Stimulated activated naive CD8-positive, alpha-beta T cell treated with anti-CD3 and anti-CD28 coated beads, Interleukin-15, Interleukin-2, amounts not matched to agents 100 U/mL and 50 U/mL, for 24 hours (primary cell): ENCODE data around the gene PRRC2B.
"Not testable (repeated sequence)": the region's sequence is repeated elsewhere in the genome, so short reads cannot be mapped to it uniquely, and the experiment has no call there.

Experiments used
- ATAC-seq: fragments of 150-1000 bp; cut with Tn5 transposase; one replicate; pipeline ENCODE4 v1.10.0; 2021
- DNase-seq: peaks from one replicate; pipeline ENCODE4 v3.0.0; 2021

Gene PRRC2B

GRCh38 chr9:131472085-131472484 lies 78.2 kb downstream of the PRRC2B start:
- DNase-seq, ATAC-seq: not testable (repeated sequence)

DNA sequence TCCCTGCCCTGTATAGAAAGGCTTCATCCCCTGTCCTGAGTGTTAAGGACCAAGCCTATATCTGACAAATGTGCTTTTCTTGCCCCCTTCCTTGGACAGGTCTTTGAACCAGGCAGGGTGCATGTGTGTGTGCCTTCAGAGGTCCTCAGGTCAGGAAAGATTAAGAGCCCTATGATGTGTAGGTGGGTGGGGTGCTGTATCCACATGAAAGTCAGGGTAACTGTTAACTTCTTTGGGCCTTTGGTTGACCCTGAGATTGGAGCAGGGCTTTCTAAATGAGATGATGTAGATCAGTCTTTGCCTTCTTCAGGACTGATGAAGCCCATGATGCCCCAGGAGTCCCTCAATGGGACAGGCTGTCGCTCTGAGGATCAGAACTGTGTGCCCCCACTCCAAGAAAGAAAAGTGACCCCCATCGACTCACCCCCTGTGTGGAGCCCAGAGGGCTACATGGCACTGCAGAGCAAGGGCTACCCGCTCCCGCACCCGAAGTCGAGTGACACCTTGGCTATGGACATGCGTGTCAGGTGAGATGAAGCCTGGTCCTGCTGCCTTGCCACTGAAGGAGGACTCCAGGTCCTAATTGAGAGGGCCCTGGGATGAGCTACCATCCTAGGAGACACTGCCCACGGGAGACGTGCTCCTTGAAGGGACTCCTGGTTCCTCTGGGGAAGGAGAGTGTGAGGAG lies 79.5 kb downstream of the PRRC2B start:
- ATAC-seq = no peak
- no peak for DNase-seq

GRCh38 chr9:131473891-131474290 lies 80.0 kb downstream of the PRRC2B start:
- ATAC-seq (no peak), DNase-seq (no peak)

- DNase-seq (no peak), ATAC-seq (no peak)
Observed at GRCh38 chr9:131474711-131475110, 80.8 kb downstream of the PRRC2B start.

- DNase-seq (no peak), ATAC-seq (no peak)
Observed at GRCh38 chr9:131475111-131475955, 81.4 kb downstream of the PRRC2B start.

DNA sequence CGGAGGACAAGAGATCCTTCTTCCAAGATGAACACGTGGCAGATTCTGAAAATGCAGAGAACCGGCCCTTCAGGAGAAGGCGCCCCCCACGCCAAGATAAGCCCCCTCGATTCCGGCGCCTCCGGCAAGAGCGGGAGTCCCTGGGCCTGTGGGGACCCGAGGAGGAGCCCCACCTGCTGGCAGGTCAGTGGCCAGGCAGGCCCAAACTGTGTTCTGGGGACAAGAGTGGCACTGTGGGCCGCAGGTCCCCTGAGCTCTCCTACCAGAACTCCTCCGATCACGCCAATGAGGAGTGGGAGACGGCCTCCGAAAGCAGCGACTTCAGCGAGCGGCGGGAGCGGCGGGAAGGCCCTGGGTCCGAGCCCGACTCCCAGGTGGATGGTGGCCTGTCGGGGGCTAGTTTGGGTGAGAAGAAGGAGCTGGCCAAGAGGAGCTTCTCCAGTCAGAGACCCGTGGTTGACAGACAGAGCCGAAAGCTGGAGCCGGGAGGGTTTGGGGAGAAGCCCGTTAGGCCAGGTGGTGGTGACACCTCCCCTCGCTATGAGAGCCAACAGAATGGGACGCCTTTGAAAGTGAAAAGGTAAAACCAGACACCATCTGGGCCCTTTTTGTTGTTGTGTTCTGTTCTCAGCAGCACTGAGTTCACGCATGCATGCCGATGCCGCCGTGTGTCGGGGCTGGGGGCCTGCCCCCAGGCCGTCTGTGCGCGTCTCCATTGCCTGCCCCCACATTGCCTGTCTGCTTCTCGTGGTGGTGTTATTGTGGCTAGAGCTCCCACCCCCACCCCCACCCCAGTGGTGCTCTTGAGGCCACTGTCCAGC lies 82.3 kb downstream of the PRRC2B start:
- DNase-seq (no peak), ATAC-seq (no peak)

DNA sequence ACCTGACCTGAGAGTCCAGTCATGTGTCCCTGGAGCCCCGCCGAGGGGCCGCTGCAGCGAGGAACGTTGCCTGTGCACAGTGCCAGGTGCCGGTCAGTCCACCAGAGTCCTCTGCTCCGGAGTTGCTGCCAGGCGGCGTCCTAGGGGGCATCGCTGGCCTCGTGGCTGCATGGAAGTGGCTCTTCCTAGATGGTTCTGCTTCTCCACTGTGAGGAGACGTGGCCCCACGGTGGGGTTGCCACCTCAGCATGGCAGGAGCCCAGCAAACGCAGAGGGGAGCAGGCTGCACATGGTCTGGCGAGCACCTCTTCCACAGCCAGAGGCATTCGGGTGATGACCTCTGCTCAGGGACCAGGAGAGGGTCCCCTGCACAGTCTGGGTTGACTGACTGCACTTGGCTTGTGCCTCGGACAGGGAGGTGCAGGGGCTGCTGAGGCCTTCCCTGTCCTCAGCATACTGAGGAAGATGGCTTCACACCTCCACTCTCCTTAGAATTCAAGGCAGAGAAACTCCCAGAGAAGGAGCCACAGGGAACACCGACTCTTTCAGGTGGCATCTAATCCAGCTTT lies 83.0 kb downstream of the PRRC2B start:
- no peak for ATAC-seq
- no peak for DNase-seq

- DNase-seq = no peak
- no peak for ATAC-seq
Observed at GRCh38 chr9:131477367-131477766, 83.5 kb downstream of the PRRC2B start.

DNA sequence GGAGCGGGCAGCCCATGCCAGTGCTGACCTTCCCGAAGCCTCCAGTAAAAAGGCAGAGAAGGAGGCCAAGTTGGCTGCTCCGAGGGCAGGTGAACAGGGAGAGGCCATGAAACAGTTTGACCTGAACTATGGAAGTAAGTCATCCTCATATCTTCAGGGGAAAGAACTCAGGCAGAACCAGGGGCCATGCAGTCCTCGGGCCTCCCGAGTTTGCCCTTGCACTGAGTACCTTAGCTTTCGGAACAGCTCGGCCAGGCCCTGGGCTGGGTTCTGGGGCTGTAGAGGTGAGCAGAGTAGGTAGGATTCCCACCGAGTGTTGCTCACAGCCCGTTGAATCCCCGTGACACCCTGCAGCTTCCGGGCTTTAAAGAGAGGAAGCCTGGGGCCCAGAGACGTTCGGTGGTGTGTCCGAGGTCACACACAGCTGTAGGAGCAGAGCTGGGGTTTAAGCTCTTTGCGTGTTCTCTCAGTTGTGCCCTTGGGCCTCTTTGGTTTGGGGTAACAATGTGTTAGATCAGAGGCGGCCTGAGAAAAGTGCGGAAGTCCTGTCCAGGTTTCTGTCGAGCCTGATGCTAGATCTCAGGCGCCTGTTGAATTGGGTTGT lies 84.0 kb downstream of the PRRC2B start:
- ATAC-seq (no peak), DNase-seq (no peak)

DNA sequence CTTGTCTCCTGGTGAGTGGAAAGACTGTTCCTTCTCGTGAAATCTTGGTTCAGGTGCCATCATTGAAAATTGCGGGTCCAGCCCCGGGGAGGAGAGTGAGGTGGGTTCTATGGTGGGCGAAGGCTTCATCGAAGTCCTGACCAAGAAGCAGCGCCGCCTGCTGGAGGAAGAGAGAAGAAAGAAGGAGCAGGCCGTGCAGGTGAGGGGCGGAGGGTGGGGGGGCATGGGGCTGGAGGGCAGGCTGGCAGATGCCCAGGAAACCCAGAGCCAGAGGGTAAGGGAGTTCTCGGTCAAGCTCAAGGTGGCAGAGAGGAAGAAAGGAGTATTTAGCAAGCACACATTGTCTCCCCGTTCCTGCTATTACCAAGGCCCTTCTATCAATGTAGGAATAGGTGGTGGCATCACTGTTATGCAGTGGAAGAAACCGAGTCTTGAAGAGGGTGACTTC lies 84.6 kb downstream of the PRRC2B start:
- DNase-seq (peak; percentile 67), ATAC-seq (peak; percentile 26)

DNA sequence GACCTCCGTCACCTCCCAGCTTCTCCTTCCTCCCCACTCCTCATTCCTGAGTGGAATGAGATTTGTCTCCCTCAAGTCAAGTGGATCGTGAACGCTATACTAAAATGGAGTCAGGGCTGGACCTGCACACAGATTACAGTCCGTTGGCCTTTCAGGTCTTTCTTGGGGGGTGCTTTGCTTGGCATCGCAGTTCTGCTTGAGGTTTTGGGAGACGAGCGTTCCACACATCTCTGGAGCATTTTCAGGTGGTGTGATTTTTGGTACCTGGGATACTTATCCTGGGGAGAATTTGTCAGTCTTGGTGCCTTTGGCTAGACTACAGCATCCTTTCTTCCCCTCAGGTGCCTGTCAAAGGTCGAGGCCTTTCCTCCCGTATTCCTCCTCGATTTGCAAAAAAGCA lies 85.0 kb downstream of the PRRC2B start:
- ATAC-seq (no peak), DNase-seq (no peak)

- no peak for ATAC-seq
- no peak for DNase-seq
Observed at GRCh38 chr9:131480258-131480657, 86.4 kb downstream of the PRRC2B start.

DNA sequence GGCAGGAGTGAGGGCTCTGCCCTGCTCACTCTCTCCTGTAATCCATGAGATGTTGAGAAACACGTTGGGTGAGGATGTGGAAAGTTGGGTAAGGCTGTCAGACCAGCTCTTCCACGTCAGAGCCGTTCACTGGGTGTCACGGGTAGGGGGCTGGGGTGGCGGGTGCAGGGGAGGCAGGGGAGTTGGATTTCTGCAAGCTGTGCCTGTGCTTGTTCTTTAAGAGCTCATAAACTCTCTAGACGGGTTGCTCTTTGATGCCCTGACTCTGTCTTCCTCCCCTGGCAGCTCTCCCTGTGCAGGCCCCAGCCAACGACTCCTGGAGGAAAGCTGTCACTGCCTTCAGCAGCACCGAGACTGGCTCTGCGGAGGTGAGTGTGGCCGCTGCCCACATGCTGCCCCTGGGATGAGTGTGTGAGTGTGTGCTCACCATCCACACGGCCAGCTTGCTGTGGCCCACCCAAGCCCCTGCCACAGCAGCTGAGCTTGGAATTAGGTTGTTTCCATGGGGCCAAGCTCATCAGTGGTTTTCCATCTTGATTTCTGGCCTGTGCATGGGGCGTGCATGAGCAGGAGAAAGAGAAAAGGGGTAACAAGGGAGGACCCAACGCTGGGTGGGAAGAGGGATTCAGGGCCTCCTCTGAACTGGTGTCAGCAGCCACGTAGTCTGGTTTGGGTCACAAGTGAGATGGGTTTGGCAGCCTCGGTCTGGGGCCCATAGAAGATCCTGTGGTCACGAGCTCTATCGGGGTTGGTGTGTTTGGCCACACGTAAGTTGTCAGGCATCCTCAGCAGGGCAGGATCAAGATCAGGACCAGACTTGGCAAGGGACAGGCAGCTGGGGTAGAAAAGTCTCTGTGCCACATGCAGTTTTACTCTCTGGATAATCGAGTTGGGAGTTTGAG lies 87.8 kb downstream of the PRRC2B start:
- ATAC-seq = no peak
- no peak for DNase-seq

- ATAC-seq = no peak
Observed at GRCh38 chr9:131482343-131483006, 88.6 kb downstream of the PRRC2B start.

GRCh38 chr9:131483319-131484050 lies 89.6 kb downstream of the PRRC2B start:
- DNase-seq (no peak), ATAC-seq (no peak)

More at GRCh38 chr9:131482343-131483006, 88.6 kb downstream of the PRRC2B start:
- DNase-seq = no peak

DNA sequence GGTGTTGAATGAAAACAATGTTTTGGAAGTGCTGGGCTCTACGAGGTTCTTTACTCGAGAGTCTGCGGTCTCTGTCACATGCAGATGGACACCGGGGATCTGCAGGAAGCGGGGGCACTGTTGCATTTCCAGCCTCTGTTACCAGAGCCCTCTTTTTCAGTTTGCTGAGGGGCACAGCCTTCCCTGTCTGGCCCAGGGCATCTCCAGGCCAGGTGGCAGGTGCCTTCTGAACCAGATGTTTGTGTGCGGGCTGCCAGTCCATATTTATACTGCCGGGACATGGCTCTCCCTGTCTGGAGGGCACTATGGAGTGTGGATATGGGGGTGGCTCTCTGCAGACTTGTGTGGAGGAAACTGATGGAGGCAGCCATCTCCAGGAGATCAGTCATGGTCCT lies 90.2 kb downstream of the PRRC2B start:
- ATAC-seq (no peak), DNase-seq (no peak)

- ATAC-seq (no peak), DNase-seq (no peak)
Observed at GRCh38 chr9:131484560-131485185, 90.8 kb downstream of the PRRC2B start.

DNA sequence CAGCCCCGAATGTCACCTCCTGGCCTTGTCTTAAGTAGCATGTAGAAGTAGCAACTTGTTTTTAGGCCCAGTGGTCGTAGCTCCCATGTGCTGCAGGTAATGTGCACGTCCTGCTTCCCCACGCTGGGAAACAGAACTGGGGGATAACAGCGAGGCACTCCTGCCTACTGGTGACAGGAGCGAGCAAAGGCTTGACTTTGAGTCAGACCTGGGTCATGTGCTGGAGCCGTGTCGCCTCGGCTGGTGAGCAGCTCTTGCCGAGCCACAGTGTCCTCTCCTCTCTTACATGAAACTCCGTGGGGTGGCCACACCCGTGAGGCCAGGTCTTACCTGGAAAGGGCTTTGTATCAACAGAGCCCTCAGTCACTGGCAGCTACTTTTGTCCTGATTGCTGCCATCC lies 91.3 kb downstream of the PRRC2B start:
- no peak for DNase-seq
- no peak for ATAC-seq
